MCF 10A (cell line): ENCODE measurements around the gene NCAPD2. TPM values are rescaled to one million over a fixed set of nuclear protein-coding genes. Genes with fewer than 3 reads are reported as not detected.

Experiments
- BruUV-seq: library from RNA; stranded (reverse); fragments of 400-500 nt; replicated peaks from 2 replicates; lab custom pipeline; 2021; lab: Mats Ljungman, UMichigan
- CTCF ChIA-PET: fragments of 300-600 bp; sonication (Branson Sonifier 250); formaldehyde crosslinking; extraction: SDS; loops from one replicate; lab custom pipeline; 2021; ENCODE audit warnings: antibody characterized with exemption, inconsistent platforms; lab: Yijun Ruan, JAX
- POLR2A ChIA-PET: fragments of 300-600, 350-650 bp; sonication (Branson Sonifier 250); formaldehyde crosslinking; extraction: SDS; loops from one replicate; lab custom pipeline; 2020; ENCODE audit warnings: antibody characterized with exemption, inconsistent platforms; lab: Yijun Ruan, JAX
- DNase-seq: peaks from one replicate; pipeline ENCODE4 v3.0.0-alpha.2; 2018; ENCODE audit not compliant: unreplicated experiment
- H3K27ac Mint-ChIP-seq: one replicate; pipeline ENCODE4 v1.8.0; 2022; ENCODE audit warnings: mild to moderate bottlenecking, low read depth, mixed read lengths; ENCODE audit not compliant: unreplicated experiment
- H3K27me3 Mint-ChIP-seq: one replicate; pipeline ENCODE4 v1.8.0; 2022; ENCODE audit warnings: mixed read lengths; ENCODE audit not compliant: insufficient read depth, unreplicated experiment
- H3K36me3 Mint-ChIP-seq: one replicate; pipeline ENCODE4 v1.8.0; 2022; ENCODE audit warnings: mild to moderate bottlenecking, moderate library complexity, mixed read lengths; ENCODE audit not compliant: insufficient read depth, unreplicated experiment
- H3K4me1 Mint-ChIP-seq: one replicate; pipeline ENCODE4 v1.8.0; 2022; ENCODE audit warnings: mixed read lengths; ENCODE audit not compliant: insufficient read depth, unreplicated experiment
- H3K4me3 Mint-ChIP-seq: one replicate; pipeline ENCODE4 v1.8.0; 2022; ENCODE audit warnings: mild to moderate bottlenecking, moderate library complexity, mixed read lengths; ENCODE audit not compliant: unreplicated experiment
- H3K9me3 Mint-ChIP-seq: one replicate; pipeline ENCODE4 v1.8.0; 2022; ENCODE audit warnings: mixed read lengths; ENCODE audit not compliant: unreplicated experiment
- CTCF ChIP-seq: fragments of 200-600 bp; IDR thresholded peaks from one replicate; pipeline ENCODE4 v1.8.0; 2022; ENCODE audit warnings: antibody characterized with exemption, mild to moderate bottlenecking; ENCODE audit not compliant: unreplicated experiment
- intact Hi-C: fragments of 100-400 bp; cut with micrococcal nuclease; formaldehyde crosslinking; loops from 2 replicates; pipeline ENCODE4 v1.14.1; 2022
- total RNA-seq: library from RNA; stranded (reverse); gene quantifications from 2 replicates; pipeline ENCODE4 v1.2.3, GENCODE V29; 2022

Gene NCAPD2
- total RNA-seq, 1 experiment from 2014 or later = 52.0 TPM

GRCh38 chr12:6547566-6547965 is 53.7 kb downstream of the NCAPD2 start:
- peaks cover 25% of the 10 kb centered on the region for H3K4me1 Mint-ChIP-seq
- DNase-seq = no peak
- no TSS peak for BruUV-seq
- H3K27ac Mint-ChIP-seq = no peak overlapping the region
- CTCF ChIA-PET = interaction anchor here (0.7 to 2.0 kb wide), 2 partner anchors 12 to 16 kb away, joined by 5 to 13 read pairs; no protein-coding TSS in a partner anchor
- no peak for TF ChIP-seq CTCF
- no peak overlapping the region for H3K4me3 Mint-ChIP-seq
- intact Hi-C loops = no loop called here
- no peaks in the 10 kb centered on the region for H3K27me3 Mint-ChIP-seq
- H3K36me3 Mint-ChIP-seq = peaks cover 33% of the 10 kb centered on the region
- H3K9me3 Mint-ChIP-seq = no peaks in the 10 kb centered on the region
- POLR2A ChIA-PET = interaction anchor here (0.7 to 1.1 kb wide), 3 partner anchors 12 to 77 kb away, joined by 3 to 5 read pairs (median 4); partner anchors contain the start of genes GAPDH and VAMP1

DNA sequence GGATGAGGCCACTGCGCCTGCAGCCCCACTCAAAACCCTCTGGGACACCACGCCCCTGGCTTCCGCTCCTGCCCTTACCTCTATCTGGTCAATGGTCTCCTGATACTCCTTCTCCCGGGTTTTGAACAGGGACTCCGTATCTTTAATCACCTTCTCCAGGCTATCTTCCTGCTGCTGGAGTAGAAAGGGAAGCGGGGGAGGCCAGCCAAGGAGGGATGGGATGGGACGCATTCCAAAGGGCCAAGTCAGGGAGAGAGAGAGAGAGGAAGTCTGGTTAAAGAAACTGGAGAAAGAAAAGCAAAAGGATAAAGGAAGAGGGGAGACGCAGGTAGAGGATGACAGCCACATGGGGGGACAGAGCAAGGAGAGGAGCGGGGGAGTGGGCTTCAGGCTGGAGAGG is 54.1 kb downstream of the NCAPD2 start:
- Mint-ChIP-seq H3K9me3 (no peaks in the 10 kb centered on the region), H3K4me1 (peaks cover 29% of the 10 kb centered on the region), H3K4me3 (no peak overlapping the region), H3K36me3 (peaks cover 29% of the 10 kb centered on the region), H3K27me3 (no peaks in the 10 kb centered on the region), H3K27ac (no peak overlapping the region)
- intact Hi-C loops = no loop called here
- CTCF ChIA-PET = interaction anchor here (2.0 kb wide), 1 partner anchor 15 kb away, joined by 13 read pairs; no protein-coding TSS in a partner anchor
- BruUV-seq = no TSS peak
- DNase-seq = peak; percentile 67
- TF ChIP-seq CTCF = no peak
- POLR2A ChIA-PET = interaction anchor here (0.7 to 1.1 kb wide), 3 partner anchors 12 to 78 kb away, joined by 3 to 5 read pairs (median 4); partner anchors contain the start of genes GAPDH and VAMP1

GRCh38 chr12:6548556-6548955 is 54.7 kb downstream of the NCAPD2 start:
- POLR2A ChIA-PET = interaction anchor here (1.1 kb wide), 1 partner anchor 14 kb away, joined by 5 read pairs; the partner anchor contains the start of gene GAPDH
- no peak overlapping the region for H3K27ac Mint-ChIP-seq
- DNase-seq = no peak
- no peak overlapping the region for H3K4me3 Mint-ChIP-seq
- intact Hi-C loops = no loop called here
- TF ChIP-seq CTCF = no peak
- CTCF ChIA-PET = interaction anchor here (0.9 to 6.7 kb wide), 3 partner anchors 9 to 91 kb away, joined by 5 to 58 read pairs (median 9); no protein-coding TSS in a partner anchor
- peaks cover 35% of the 10 kb centered on the region for H3K4me1 Mint-ChIP-seq
- H3K27me3 Mint-ChIP-seq = no peaks in the 10 kb centered on the region
- no TSS peak for BruUV-seq
- no peaks in the 10 kb centered on the region for H3K9me3 Mint-ChIP-seq
- peaks cover 29% of the 10 kb centered on the region for H3K36me3 Mint-ChIP-seq

GRCh38 chr12:6548966-6549683 is 55.2 kb downstream of the NCAPD2 start:
- H3K27ac Mint-ChIP-seq = no peak overlapping the region
- no peak overlapping the region for H3K4me3 Mint-ChIP-seq
- peaks cover 29% of the 10 kb centered on the region for H3K36me3 Mint-ChIP-seq
- no peak for TF ChIP-seq CTCF
- ChIA-PET POLR2A (interaction anchor here (1.9 kb wide), 1 partner anchor 14 kb away, joined by 7 read pairs; the partner anchor contains the start of gene GAPDH), CTCF (interaction anchor here (0.6 to 6.7 kb wide), 4 partner anchors 10 to 92 kb away, joined by 4 to 58 read pairs (median 7); no protein-coding TSS in a partner anchor)
- intact Hi-C loops = no loop called here
- no peaks in the 10 kb centered on the region for H3K9me3 Mint-ChIP-seq
- peaks cover 35% of the 10 kb centered on the region for H3K4me1 Mint-ChIP-seq
- BruUV-seq = no TSS peak
- H3K27me3 Mint-ChIP-seq = no peaks in the 10 kb centered on the region
- DNase-seq = peak; percentile 43
